HT-29 (cell line): ENCODE results near the gene NPIPA5. TPM values are rescaled to one million over a fixed set of nuclear protein-coding genes. Genes with fewer than 3 reads are reported as not detected.
"Not testable (repeated sequence)": the region's sequence is repeated elsewhere in the genome, so short reads cannot be mapped to it uniquely, and the experiment has no call there.

Experiments
- DNase-seq: peaks from one replicate; pipeline ENCODE4 v3.0.0-alpha.2; 2015; ENCODE audit warnings: low spot score
- total RNA-seq: library from RNA; depleted of rRNA; stranded (reverse); fragments of >200 nt; shearing (Covaris generic); gene quantifications from 2 replicates; pipeline ENCODE4 v1.2.3, GENCODE V29; 2014

NPIPA5 gene
- total RNA-seq, 1 experiment from 2014 or later: not detected

GRCh38 chr16:15393025-15393424 lies 14.9 kb upstream of the NPIPA5 start:
- not testable (repeated sequence) for DNase-seq

DNA sequence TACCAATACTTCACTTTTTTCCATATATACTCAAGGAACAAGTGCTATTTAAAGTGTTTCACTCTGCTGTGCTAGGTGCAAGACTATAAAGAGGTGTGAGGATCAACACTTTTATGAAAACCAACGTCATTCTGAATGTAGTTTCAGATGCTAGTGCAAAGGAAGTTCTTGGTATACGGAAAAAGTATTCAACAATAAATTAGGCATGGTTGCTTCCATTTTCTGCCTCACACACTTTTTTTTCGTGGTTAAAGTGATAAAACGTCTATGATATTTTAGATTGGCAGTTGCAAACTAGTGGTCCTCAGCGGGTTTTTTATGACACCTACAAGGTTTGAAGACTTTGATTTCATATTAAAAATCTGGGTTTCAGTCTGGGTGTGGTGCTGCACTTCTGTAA lies 11.8 kb upstream of the NPIPA5 start:
- DNase-seq: not testable (repeated sequence)

DNA sequence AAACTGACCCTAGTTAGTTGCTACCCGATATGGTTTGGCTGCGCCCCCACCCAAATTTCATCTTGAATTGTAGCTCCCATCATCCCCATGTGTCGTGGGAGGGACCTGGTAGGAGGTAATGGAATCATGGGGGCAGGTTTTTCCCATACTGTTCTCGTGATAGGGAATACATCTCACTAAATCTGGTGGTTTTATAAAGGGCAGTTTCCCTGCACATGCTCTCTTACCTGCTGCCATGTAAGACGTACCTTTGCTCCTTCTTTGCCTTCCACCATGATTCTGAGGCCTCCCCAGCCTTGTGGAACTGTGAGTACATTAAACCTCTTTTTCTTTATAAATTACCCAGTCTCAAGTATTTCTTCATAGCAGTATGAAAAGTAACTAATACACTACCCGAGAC lies 10.0 kb upstream of the NPIPA5 start:
- not testable (repeated sequence) for DNase-seq

GRCh38 chr16:15382810-15383209 lies 4.7 kb upstream of the NPIPA5 start:
- peak; percentile 16 for DNase-seq

DNA sequence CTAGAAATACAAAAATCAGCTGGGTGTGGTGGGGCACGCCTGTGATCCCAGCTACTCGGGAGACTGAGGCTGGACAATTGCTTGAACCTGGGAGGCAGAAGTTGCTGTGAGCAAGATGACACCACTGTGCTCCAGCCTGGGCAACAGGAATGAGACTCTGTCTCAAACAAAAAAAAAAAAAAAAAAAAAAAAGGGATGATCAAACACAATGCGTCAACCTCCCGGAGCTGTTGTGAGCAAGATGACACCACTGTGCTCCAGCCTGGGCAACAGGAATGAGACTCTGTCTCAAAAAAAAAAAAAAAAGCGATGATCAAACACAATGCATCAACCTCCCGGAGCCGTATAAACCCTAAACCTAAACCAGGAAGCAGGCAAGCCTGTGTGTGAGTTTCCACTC lies 20.6 kb downstream of the NPIPA5 start:
- DNase-seq: not testable (repeated sequence)

DNA sequence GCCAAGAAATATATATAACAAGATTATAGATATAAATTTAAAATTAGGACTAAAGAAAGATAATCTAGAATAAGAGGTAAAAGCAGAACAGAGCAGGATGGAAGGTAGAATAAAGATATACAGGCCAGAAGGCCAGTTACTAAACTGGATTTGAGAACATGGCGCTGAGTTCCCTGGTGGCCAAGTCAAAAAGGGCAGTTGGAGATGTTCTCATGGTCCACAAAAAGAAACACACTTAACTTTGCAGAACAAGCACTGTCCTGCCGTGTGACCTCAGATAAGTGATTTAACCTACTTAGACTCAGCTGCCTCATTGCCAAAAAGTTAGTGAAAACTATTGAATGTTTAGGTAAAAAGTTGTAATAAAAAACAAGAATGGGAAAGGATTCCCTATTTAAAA lies 23.2 kb downstream of the NPIPA5 start:
- DNase-seq: not testable (repeated sequence)

DNA sequence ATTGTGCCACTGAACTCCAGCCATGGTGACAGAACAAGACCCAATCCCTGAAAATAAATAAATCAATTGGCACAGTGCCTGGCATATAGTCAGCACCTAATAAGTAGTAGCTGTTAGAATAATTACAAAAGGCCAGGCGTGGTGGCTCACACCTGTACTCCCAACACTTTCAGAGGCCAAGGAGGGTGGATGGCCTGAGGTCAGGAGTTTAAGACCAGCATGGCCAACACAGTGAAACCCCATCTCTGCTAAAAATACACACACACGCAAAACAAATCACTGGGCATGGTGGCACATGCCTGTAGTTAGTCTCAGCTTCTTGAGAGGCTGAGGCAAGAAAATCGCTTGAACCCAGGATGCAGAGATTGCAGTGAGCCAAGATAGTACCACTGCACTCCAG lies 25.2 kb downstream of the NPIPA5 start:
- DNase-seq: not testable (repeated sequence)

DNA sequence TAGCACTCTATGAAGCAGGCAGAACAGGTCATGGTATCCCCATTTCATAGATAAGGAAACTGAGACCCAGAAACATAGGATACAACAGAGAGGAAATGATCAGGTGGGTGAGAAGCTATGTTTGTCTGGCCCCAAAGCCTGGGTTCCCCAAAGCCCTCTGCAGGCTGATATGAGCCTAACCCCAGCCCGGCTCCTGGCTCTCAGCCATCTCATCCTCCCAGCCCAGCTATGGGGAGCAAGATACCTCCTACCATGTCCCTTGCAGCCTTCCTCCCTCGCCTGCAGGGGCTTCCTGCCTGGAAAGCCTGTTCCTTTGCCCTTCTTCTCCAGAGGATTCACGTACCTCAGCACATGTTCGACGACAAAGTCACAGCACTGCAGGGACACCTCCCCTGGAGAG lies 26.3 kb downstream of the NPIPA5 start:
- not testable (repeated sequence) for DNase-seq

DNA sequence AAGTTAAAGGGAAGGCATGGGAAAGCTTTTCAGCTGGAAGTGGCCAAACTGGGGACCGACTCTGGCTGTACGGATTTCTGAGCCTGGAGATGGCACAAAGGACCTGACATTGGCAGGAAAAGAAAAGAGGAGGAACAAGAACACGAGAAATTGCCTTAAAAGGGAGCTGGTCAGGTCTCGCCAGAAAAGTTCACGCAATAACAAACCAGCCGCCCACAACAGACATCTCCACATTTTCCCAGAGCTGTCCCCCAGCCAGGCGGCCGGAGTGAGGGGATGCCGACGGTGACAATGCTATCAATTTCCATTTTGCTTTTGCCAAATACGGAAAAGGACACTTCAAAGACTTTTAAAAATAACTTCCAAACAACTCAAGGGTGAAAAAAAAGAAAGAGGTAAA lies 26.8 kb downstream of the NPIPA5 start:
- not testable (repeated sequence) for DNase-seq

- not testable (repeated sequence) for DNase-seq
These were observed 29.4 kb downstream of the NPIPA5 start for GRCh38 chr16:15348721-15349120.

DNA sequence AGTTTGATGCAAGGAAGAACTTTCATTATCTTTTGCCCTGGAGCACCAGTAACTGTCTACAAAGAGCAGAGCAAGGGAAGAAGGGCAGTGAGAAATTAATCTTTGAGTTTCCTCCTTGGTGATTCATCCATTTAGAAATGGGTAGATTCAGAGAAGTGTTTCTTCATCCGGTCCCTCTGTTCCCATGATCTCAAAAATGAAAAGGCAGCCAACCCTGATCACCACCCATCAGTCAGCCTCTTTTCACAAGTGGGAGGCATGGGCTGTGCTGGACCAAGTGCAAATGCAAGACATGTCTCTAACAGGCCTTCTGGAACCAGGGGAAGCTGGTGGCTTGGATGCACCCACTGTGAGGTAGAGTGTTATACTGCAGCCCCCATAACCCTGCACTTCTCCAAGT lies 35.8 kb downstream of the NPIPA5 start:
- DNase-seq: not testable (repeated sequence)

GRCh38 chr16:15338986-15339385 lies 39.1 kb downstream of the NPIPA5 start:
- DNase-seq: not testable (repeated sequence)

- DNase-seq: not testable (repeated sequence)
These were observed 40.0 kb downstream of the NPIPA5 start for GRCh38 chr16:15337974-15338605.

DNA sequence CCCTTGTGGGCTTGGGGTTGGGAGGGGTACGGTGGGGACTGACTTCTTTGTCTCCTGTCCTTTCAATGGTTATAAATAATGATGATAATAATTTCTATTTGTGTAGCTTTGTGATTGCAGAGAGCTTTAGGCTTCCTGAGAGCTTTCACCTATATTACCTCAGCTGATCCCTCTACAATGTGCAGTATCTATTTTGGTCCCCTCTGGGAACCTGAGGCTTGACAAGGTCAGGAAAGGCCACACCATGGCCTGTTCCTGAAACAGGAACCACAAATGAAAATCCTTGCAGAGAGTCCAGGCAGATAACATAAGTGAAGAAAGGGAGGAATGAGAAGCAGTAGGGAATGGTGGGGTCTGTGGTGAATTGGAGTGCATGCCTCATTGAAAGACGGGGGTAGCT lies 42.5 kb downstream of the NPIPA5 start:
- not testable (repeated sequence) for DNase-seq

GRCh38 chr16:15333969-15334368 lies 44.1 kb downstream of the NPIPA5 start:
- not testable (repeated sequence) for DNase-seq

- DNase-seq: not testable (repeated sequence)
These were observed 47.1 kb downstream of the NPIPA5 start for GRCh38 chr16:15330978-15331377.

- not testable (repeated sequence) for DNase-seq
These were observed 53.1 kb downstream of the NPIPA5 start for GRCh38 chr16:15324954-15325353.

DNA sequence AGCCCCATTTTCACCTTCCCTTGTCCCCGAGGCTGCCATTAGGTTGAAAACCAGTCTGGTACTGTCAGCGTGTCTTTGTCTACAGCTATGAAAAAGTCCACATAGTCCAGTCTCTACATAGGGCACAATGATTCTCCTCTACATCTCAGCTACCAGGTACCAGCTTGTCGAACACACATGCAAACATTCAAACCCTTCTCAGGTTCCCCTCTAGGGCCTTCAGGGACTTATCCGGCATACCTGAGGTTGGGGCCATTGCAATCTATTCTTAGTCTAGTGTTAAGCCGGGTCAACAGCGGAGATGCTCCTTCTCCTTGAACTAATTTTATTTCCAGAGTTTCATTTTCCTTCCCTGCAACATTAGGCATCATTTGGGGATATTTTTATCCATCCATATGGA lies 54.7 kb downstream of the NPIPA5 start:
- DNase-seq: not testable (repeated sequence)

GRCh38 chr16:15321221-15321620 lies 56.9 kb downstream of the NPIPA5 start:
- DNase-seq: not testable (repeated sequence)

DNA sequence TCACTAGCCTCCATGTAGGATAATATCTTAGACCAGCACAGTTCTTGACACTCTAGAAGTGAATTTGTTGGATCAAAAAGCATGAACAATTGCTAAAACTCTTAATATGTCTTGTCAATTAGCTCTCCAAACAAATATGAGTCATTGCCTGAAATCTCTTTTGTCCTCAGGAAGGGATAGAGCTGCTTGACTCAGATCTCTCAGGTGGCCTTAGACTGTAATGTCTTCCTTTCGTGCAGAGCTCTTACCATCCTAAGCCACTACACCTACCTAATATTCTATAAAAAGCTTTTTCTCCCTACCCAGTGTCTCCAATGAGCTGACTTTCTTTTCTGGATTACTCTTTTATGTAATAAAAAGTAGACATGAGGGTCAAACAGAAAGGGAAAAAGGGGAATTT lies 63.5 kb downstream of the NPIPA5 start:
- not testable (repeated sequence) for DNase-seq
